ENCODE results near the gene TMEM91. TPM values are rescaled to one million over a fixed set of nuclear protein-coding genes. Genes with fewer than 3 reads are reported as not detected.

Gene TMEM91
- total and polyA plus RNA-seq, 9 of the 15 experiments (the other 6 are each of a cell fraction or from before 2014, with no cell fraction given), result 1.2 to 5.2 (median 2.7) TPM

DNA sequence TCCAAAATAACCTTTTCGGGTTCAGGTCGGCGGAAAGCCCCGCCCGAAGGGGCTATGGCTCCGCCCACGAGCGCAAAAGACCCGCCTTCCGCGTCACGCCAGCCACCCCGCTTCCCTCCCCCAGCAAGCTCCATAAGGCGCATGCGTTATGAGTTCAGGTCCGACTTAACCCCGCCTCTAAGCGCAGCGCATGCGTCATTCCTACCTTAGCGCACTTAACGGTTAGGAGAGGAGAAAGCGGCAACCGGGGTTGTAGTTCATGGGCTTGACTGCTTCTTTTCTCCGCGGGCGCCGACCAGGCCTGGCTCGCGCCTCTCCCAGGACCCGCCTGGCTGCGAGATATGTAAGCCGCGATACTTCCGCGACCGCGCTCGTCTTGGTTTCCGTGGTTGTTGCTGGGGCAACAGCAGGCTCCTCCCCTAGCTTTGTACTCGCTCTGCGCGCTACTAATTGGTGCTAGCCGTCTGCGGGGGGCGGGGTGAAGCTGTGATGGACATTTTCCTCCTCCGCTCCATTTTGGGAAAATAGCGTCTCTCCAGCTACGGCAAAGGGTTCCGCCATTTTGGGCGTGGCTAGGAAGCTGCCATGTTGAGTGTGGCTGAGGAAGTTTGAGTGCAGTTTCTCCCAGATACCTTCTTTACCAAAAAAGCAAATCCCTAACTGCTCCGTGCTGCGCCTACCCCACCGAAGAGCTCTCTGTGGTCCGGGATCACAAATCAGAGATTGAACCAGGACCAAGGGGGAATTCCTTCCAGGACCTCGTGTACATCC lies 12.4 kb upstream of the TMEM91 start, which contains the start of gene B9D2 (continued):
- TF ChIP-seq ZNF644 (tag; IDR thresholded peaks at IDR 0.05; ENCODE audit: low read depth) (no peak), NFE2 (IDR thresholded peaks at IDR 0.05; ENCODE audit: low read depth) (no peak), HNRNPLL (IDR thresholded peaks at IDR 0.05; ENCODE audit: low read depth, low read length, poor library complexity, severe bottlenecking) (peak; percentile 86), CCAR2 (IDR thresholded peaks at IDR 0.05; ENCODE audit: low read depth, low read length) (no peak), RBM39 (optimal IDR thresholded peaks at IDR 0.05; ENCODE audit: low read depth, low read length) (no peak), TFAM (CRISPR knock-in tag; conservative IDR thresholded peaks at IDR 0.05) (no peak), ARID4B (CRISPR knock-in tag; IDR thresholded peaks at IDR 0.05) (peak; percentile 79), MED1 (CRISPR knock-in tag; IDR thresholded peaks at IDR 0.05; ENCODE audit: borderline replicate concordance) (no peak), NR4A1 (CRISPR knock-in tag; IDR thresholded peaks at IDR 0.05) (0 out of 2 replicates have a peak, but pooled peaks have one; percentile 55), NR4A1 (tag; IDR thresholded peaks at IDR 0.05) (no peak), CEBPB (tag; IDR thresholded peaks at IDR 0.05) (no peak), KDM4B (IDR thresholded peaks at IDR 0.05; ENCODE audit: borderline replicate concordance in 2 of 2, low read depth in 1 of 2) (no peak), ZNF586 (CRISPR knock-in tag; conservative IDR thresholded peaks at IDR 0.05) (no peak)
- TF ChIP-seq, protein P1, sequence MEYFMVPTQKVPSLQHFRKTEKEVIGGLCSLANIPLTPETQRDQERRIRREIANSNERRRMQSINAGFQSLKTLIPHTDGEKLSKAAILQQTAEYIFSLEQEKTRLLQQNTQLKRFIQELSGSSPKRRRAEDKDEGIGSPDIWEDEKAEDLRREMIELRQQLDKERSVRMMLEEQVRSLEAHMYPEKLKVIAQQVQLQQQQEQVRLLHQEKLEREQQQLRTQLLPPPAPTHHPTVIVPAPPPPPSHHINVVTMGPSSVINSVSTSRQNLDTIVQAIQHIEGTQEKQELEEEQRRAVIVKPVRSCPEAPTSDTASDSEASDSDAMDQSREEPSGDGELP (CRISPR knock-in tag; IDR thresholded peaks at IDR 0.05; ENCODE audit: borderline replicate concordance), result peak; percentile 71; the same call in 1 of the 2 replicates
- TF ChIP-seq, protein P2, sequence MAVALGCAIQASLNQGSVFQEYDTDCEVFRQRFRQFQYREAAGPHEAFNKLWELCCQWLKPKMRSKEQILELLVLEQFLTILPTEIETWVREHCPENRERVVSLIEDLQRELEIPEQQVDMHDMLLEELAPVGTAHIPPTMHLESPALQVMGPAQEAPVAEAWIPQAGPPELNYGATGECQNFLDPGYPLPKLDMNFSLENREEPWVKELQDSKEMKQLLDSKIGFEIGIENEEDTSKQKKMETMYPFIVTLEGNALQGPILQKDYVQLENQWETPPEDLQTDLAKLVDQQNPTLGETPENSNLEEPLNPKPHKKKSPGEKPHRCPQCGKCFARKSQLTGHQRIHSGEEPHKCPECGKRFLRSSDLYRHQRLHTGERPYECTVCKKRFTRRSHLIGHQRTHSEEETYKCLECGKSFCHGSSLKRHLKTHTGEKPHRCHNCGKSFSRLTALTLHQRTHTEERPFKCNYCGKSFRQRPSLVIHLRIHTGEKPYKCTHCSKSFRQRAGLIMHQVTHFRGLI (CRISPR knock-in tag; IDR thresholded peaks at IDR 0.05), result no peak
- TF ChIP-seq, protein P3, sequence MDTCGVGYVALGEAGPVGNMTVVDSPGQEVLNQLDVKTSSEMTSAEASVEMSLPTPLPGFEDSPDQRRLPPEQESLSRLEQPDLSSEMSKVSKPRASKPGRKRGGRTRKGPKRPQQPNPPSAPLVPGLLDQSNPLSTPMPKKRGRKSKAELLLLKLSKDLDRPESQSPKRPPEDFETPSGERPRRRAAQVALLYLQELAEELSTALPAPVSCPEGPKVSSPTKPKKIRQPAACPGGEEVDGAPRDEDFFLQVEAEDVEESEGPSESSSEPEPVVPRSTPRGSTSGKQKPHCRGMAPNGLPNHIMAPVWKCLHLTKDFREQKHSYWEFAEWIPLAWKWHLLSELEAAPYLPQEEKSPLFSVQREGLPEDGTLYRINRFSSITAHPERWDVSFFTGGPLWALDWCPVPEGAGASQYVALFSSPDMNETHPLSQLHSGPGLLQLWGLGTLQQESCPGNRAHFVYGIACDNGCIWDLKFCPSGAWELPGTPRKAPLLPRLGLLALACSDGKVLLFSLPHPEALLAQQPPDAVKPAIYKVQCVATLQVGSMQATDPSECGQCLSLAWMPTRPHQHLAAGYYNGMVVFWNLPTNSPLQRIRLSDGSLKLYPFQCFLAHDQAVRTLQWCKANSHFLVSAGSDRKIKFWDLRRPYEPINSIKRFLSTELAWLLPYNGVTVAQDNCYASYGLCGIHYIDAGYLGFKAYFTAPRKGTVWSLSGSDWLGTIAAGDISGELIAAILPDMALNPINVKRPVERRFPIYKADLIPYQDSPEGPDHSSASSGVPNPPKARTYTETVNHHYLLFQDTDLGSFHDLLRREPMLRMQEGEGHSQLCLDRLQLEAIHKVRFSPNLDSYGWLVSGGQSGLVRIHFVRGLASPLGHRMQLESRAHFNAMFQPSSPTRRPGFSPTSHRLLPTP (IDR thresholded peaks at IDR 0.05; ENCODE audit: borderline replicate concordance, extremely low read depth, insufficient read length), result no peak

Measured in K562 (cell line).